Glutamatergic neuron (in vitro differentiated cells): ENCODE measurements around the gene C1orf216. TPM values are rescaled to one million over a fixed set of nuclear protein-coding genes. Genes with fewer than 3 reads are reported as not detected.

Source experiments
- DNase-seq: peaks from one replicate; pipeline ENCODE4 v3.0.0; 2022
- H3K27ac Mint-ChIP-seq: one replicate; pipeline ENCODE4 v1.8.0; 2020; ENCODE audit warnings: mild to moderate bottlenecking, mixed read lengths, inconsistent platforms; ENCODE audit not compliant: unreplicated experiment
- H3K27me3 Mint-ChIP-seq: one replicate; pipeline ENCODE4 v1.8.0; 2020; ENCODE audit warnings: mild to moderate bottlenecking, moderate library complexity, mixed read lengths, inconsistent platforms; ENCODE audit not compliant: unreplicated experiment
- H3K36me3 Mint-ChIP-seq: one replicate; pipeline ENCODE4 v1.8.0; 2020; ENCODE audit warnings: mild to moderate bottlenecking, mixed read lengths, inconsistent platforms; ENCODE audit not compliant: unreplicated experiment
- H3K4me1 Mint-ChIP-seq: one replicate; pipeline ENCODE4 v1.8.0; 2020; ENCODE audit warnings: mild to moderate bottlenecking, low read depth, mixed read lengths, inconsistent platforms; ENCODE audit not compliant: unreplicated experiment
- H3K4me3 Mint-ChIP-seq: one replicate; pipeline ENCODE4 v1.8.0; 2020; ENCODE audit warnings: mild to moderate bottlenecking, mixed read lengths, inconsistent platforms; ENCODE audit not compliant: unreplicated experiment
- H3K9me3 Mint-ChIP-seq: one replicate; pipeline ENCODE4 v1.8.0; 2020; ENCODE audit warnings: mild to moderate bottlenecking, moderate library complexity, mixed read lengths, inconsistent platforms; ENCODE audit not compliant: unreplicated experiment
- total RNA-seq: library from RNA; stranded (reverse); fragmentation: NEBNext Ultra II Directional; extraction: Animal tissue kit (Norgen Biotek cat#: 25700); gene quantifications from one replicate; pipeline ENCODE4 v1.2.1, GENCODE V29; 2021; ENCODE audit not compliant: unreplicated experiment
- TF ChIP-seq, protein P1 (sequence below): fragments of 200-600 bp; sonication (generic); IDR thresholded peaks from one replicate; pipeline ENCODE4 v1.5.0; 2021; ENCODE audit not compliant: partially characterized antibody, unreplicated experiment

C1orf216 gene
- total RNA-seq, 1 donor from 2014 or later: 21.6 TPM

DNA sequence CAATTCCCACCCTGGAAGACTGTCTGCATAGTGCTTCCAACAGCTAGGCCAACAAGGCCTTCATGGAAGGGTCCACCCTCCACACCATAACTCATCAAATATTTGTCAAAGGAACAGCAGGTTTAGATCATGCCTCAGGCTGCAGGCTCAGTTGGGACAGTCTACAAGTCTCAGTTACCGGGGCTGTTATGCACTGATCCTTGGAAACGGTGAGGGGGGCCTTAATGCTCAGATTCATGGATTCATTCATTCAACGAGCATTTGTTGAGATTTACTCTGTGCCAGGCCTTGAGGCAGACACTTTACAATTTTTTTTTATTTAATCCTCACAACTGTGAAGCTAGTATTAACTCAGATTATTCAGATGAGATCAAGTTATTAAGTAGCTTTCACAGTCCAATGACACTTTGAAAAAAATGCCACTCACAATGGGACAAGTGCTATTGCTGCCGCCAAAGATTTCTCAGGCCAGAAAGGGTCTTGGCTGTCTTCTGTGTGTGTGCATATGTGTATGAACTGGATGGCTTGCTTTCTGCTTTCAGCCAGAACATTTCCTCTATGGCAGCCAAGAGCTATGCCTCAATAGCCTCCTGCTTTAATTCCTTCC is 8.9 kb upstream of the C1orf216 start:
- peaks cover 13% of the 10 kb centered on the region for H3K4me1 Mint-ChIP-seq
- H3K36me3 Mint-ChIP-seq: no peaks in the 10 kb centered on the region
- DNase-seq: no peak
- H3K27me3 Mint-ChIP-seq: no peaks in the 10 kb centered on the region
- H3K27ac Mint-ChIP-seq: no peak overlapping the region
- peaks cover 4% of the 10 kb centered on the region for H3K9me3 Mint-ChIP-seq
- no peak overlapping the region for H3K4me3 Mint-ChIP-seq
- TF ChIP-seq, protein P1, sequence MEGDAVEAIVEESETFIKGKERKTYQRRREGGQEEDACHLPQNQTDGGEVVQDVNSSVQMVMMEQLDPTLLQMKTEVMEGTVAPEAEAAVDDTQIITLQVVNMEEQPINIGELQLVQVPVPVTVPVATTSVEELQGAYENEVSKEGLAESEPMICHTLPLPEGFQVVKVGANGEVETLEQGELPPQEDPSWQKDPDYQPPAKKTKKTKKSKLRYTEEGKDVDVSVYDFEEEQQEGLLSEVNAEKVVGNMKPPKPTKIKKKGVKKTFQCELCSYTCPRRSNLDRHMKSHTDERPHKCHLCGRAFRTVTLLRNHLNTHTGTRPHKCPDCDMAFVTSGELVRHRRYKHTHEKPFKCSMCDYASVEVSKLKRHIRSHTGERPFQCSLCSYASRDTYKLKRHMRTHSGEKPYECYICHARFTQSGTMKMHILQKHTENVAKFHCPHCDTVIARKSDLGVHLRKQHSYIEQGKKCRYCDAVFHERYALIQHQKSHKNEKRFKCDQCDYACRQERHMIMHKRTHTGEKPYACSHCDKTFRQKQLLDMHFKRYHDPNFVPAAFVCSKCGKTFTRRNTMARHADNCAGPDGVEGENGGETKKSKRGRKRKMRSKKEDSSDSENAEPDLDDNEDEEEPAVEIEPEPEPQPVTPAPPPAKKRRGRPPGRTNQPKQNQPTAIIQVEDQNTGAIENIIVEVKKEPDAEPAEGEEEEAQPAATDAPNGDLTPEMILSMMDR: no peak

DNA sequence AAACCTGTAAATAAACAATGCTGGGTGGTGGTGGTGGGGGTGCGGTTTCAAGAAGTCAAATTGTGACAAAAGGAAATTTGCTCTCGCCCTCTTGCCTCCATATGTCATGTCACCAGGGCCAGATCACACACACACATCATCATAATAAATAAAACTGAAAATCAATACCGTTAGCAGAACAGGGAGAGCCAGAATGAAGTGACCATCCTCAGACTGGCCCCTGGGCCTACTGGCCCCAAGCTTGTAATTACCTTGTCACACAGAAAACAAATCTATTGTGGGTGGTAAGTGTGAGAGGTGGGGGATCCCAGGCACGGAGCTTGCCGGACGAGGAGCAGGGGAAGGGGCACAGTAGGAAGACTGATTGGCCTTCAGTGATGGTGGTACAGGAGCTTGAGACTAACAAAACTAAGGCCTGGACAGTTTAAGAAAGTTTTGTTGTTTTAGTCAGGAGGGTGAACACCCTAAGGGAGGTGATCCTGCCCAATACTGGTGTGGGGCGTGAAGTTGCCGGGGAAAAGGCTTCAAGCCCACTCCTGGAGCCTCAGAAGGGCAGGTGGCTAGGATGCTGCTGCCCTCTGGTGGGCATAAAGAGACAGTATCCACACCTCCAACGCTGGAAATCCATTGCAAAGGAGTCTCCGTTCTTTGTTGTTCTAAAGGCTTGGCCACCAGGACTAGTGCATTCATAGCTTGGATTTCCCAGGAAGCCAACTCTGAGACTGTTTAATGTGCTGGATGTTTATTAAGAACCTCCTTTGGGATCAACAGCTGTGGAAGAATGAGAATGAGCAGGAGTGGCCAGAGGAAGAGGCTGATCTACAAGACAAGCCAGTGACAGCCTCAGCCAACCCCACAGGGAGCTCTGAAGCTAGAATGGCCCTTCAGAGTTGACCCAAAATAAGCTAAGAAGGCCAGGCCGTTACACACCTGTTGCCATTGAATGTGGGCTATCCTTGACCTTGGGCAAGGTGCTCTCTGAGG is 8.1 kb upstream of the C1orf216 start:
- H3K4me3 Mint-ChIP-seq: peak overlapping the region; percentile 61
- H3K27me3 Mint-ChIP-seq: no peaks in the 10 kb centered on the region
- H3K36me3 Mint-ChIP-seq: no peaks in the 10 kb centered on the region
- TF ChIP-seq, protein P1: peak; percentile 85
- peaks cover 4% of the 10 kb centered on the region for H3K9me3 Mint-ChIP-seq
- peak overlapping the region; percentile 96 for H3K27ac Mint-ChIP-seq
- peaks cover 13% of the 10 kb centered on the region for H3K4me1 Mint-ChIP-seq
- DNase-seq: peak; percentile 70

DNA sequence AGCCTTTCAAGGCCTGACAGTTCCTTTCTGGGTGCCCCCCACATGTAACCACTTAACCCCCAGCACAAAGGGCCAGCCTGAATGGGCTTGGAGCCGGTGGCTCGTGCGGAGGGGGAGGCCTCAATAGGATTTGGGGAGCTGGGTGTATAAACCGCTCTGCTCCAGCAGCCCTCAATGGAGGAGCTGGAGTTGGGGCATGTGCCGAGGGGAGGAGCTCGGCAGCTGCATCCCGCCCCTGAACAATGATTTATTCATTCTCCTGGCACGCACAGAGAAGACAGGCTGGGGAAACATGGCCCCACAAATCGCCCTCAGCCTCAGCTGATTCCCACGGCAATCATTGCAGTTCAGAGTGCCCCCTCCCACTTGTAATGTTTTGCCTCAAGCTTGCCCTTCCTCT is 6.9 kb upstream of the C1orf216 start:
- Mint-ChIP-seq H3K4me3 (peak overlapping the region; percentile 48), H3K27me3 (peaks cover 1% of the 10 kb centered on the region), H3K36me3 (no peaks in the 10 kb centered on the region), H3K4me1 (peaks cover 13% of the 10 kb centered on the region), H3K27ac (peak overlapping the region; percentile 83), H3K9me3 (peaks cover 6% of the 10 kb centered on the region)
- TF ChIP-seq, protein P1: no peak
- DNase-seq: no peak

DNA sequence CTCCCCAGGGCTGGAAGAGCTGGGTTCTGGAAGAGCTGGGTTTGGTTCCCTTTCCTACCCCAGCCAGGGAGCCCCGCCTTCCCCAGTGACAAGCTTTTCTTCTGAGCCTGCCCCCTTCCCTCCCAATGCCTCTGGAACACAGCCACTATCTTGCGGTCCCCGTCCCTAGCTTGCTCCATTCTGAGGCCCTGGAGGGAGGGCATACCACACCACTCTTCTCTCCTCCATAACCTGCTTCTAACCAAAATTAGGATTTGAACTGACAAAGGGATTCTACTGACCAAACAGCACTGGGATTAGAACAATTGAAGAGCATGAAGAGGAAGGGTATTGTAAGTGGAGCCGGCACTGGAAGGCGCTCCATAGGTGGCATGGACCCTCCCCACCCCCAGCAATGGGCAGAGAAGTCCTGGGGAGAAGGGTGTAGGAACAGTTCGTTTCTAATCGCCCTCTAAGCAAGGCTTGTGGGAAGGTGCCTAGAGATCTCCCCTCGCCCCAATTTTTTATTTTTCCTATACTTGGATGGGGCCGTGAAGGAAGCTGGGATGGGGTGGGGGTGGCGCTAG is 690 bp downstream of the C1orf216 start:
- DNase-seq: no peak
- TF ChIP-seq, protein P1: no peak
- Mint-ChIP-seq H3K4me3 (peak overlapping the region; percentile 90), H3K4me1 (peaks cover 23% of the 10 kb centered on the region), H3K27me3 (peaks cover 5% of the 10 kb centered on the region), H3K36me3 (no peaks in the 10 kb centered on the region), H3K27ac (peak overlapping the region; percentile 7), H3K9me3 (peaks cover 9% of the 10 kb centered on the region)
